Memory B cell (primary cell): ENCODE results near the gene HDAC10.
"Not testable (repeated sequence)": the region's sequence is repeated elsewhere in the genome, so short reads cannot be mapped to it uniquely, and the experiment has no call there.

Experiments
- ATAC-seq: fragments of 150-1000 bp; cut with Tn5 transposase; 2 replicates; pipeline ENCODE4 v1.10.0; 2021; ENCODE audit warnings: low read depth, mild to moderate bottlenecking, moderate library complexity
- DNase-seq, 2 donors: peaks; one replicate each; pipeline ENCODE4 v3.0.0; 2022; ENCODE audit warnings: low spot score in 2 of 2
- H3K27ac Mint-ChIP-seq: one replicate; pipeline ENCODE4 v1.8.0; 2022; ENCODE audit warnings: mild to moderate bottlenecking, moderate library complexity, mixed read lengths
- H3K27me3 Mint-ChIP-seq: one replicate; pipeline ENCODE4 v1.8.0; 2022; ENCODE audit warnings: mixed read lengths
- H3K36me3 Mint-ChIP-seq: one replicate; pipeline ENCODE4 v1.8.0; 2022; ENCODE audit warnings: mild to moderate bottlenecking, mixed read lengths
- H3K4me1 Mint-ChIP-seq: one replicate; pipeline ENCODE4 v1.8.0; 2022; ENCODE audit warnings: mixed read lengths
- H3K4me3 Mint-ChIP-seq: one replicate; pipeline ENCODE4 v1.8.0; 2022; ENCODE audit warnings: mild to moderate bottlenecking, moderate library complexity, mixed read lengths
- H3K9me3 Mint-ChIP-seq: one replicate; pipeline ENCODE4 v1.8.0; 2022; ENCODE audit warnings: mixed read lengths

HDAC10 gene

DNA sequence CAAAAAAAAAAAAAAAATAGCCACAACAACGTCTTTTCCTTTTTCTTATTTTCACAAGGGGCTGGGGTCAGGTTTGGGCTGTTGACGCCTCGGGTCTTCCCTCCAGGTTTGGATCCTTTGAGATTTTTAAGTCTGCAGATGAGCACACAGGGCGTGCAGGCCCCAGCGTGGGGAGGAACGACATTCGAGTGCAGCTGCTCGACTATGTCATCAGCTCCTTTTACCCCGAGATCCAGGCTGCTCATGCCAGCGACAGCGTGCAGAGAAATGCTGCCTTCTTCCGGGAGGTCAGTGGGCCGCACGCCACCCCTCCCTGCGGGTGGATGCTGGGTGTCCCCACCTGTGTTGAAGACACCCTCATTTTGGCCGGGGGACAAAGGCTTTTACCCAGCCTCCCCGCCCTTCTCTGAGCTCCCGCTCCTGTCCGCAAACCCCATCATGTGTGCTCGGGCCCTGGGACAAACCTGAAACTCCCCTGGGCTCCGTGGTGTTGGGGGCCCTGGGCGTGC, 42.6 kb downstream of the HDAC10 start:
- no peak overlapping the region for H3K27ac Mint-ChIP-seq
- H3K4me3 Mint-ChIP-seq = no peak overlapping the region
- ATAC-seq (no peak), DNase-seq (no peak)
- H3K4me1 Mint-ChIP-seq = peaks cover 27% of the 10 kb centered on the region
- no peaks in the 10 kb centered on the region for H3K9me3 Mint-ChIP-seq
- peaks cover 18% of the 10 kb centered on the region for H3K36me3 Mint-ChIP-seq
- H3K27me3 Mint-ChIP-seq = no peaks in the 10 kb centered on the region

DNA sequence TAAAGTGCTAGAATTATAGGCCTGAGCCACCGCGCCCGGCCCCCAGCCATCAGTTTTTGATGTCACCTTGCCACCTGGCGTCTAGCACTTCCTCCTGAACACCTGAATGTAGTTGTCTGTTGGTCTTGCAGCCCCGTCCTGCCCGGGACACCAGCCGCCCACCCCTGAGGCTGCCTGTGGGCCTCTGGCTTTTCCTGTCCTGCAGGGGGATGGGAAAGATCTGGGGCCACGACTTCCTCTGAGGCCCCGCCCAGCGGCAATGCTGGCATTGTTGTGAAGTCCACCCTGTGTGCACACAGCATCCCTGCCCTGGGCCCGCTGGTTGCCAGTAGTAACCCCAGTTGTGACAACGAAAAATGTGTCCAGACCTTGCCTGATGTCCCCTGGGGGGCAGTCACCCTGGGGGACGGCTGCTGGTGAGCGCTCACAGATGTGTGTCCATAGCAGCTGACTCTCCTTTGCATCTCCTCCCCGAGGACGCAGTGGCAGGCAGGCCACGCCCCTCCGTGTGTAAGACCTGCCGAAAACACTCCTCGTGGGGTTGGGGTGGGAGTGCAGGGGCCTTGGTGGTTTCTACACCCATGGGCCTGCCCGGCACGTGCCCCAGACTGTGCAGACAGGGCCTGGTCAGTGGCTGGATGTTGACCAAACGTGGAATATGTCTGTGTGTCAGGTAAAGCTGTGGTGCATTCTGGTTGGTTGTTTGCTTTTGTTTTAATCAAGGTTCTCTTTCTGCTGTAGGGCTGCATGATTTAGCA, 43.5 kb downstream of the HDAC10 start:
- DNase-seq (no peak), ATAC-seq (peak; percentile 63)

DNA sequence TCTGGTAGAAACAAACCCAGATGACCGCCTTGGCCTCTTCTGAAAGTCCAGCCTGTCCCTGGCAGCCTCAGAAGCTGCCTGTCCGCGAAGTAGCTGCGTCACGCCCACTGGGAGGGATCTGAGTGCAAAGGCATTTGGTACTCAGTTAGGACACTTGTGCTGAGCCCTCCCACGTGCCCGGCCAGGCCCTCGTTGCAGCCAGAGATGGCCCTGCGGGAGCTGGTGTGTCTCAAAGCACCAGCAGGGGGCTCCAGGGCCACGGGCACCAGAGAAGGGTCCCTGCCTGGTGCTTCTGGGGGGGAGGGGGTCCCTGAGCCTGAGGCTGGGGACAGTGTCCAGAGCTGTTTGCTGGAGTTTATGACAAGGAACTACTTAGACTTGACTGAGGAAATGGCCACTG, 44.5 kb downstream of the HDAC10 start:
- H3K27me3 Mint-ChIP-seq = no peaks in the 10 kb centered on the region
- DNase-seq (no peak), ATAC-seq (no peak)
- H3K36me3 Mint-ChIP-seq = peaks cover 15% of the 10 kb centered on the region
- H3K27ac Mint-ChIP-seq = no peak overlapping the region
- no peak overlapping the region for H3K4me3 Mint-ChIP-seq
- no peaks in the 10 kb centered on the region for H3K9me3 Mint-ChIP-seq
- peaks cover 23% of the 10 kb centered on the region for H3K4me1 Mint-ChIP-seq

More for the DNA sequence above, 43.5 kb downstream of the HDAC10 start:
- Mint-ChIP-seq H3K4me3 (no peak overlapping the region), H3K27ac (peak overlapping the region; percentile 35), H3K9me3 (no peaks in the 10 kb centered on the region), H3K4me1 (peaks cover 21% of the 10 kb centered on the region), H3K27me3 (no peaks in the 10 kb centered on the region), H3K36me3 (peaks cover 16% of the 10 kb centered on the region)

DNA sequence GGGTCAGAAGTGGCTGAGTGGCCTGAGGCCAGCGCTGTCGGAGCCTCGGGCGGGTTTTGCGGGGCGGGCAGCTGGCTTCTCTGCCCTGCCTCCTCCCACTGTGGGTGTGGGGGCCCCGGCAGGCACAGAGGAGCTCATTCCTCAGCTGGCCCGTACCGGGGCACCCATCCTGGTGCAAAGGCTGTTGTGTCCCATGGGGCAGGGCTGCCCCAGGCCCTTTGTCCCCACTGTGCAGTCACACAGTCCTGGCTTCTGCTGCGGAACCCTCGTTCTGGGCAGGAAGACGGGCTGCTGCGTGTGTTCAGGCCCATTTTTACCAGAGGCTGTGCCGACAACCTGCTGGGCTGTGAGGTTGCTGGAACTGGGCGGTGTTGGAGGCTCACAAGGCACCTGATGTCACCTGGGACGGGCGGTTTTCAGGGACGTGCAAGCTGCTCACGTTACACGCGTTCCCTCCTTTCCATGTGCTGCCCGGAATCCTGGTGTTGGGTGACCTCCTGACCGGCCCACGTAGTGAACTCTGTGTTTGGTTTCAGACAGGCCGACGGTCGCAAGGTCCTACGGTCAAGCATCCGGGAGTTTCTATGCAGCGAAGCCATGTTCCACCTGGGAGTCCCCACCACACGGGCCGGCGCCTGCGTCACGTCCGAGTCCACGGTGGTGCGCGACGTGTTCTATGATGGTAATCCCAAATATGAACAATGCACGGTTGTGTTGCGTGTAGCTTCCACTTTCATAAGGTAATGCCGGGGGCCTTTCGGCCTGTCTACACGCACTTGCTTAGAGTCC, 45.1 kb downstream of the HDAC10 start:
- ATAC-seq (no peak), DNase-seq (no peak)
- Mint-ChIP-seq H3K4me1 (peaks cover 23% of the 10 kb centered on the region), H3K4me3 (no peak overlapping the region), H3K27ac (no peak overlapping the region), H3K27me3 (no peaks in the 10 kb centered on the region), H3K9me3 (no peaks in the 10 kb centered on the region), H3K36me3 (peaks cover 15% of the 10 kb centered on the region)

DNA sequence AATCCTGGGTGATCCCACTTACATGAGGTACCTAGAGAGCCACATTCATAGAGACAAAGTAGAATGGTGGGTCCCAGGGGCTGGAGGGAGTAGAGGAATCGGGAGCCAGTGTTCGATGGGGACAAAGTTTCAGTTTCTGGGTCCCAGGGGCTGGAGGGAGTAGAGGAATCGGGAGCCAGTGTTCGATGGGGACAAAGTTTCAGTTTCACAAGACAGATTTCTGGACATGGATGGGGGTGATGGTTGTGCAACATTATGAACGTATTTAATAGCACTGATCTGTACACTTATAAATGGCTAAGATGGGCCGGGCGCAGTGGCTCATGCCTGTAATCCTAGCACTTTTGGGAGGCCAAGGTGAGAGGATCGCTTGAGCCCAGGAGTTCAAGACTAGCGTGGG, 46.1 kb downstream of the HDAC10 start:
- peak overlapping the region; percentile 56 for H3K27ac Mint-ChIP-seq
- H3K4me3 Mint-ChIP-seq, H3K9me3 Mint-ChIP-seq, DNase-seq, H3K27me3 Mint-ChIP-seq, ATAC-seq: not testable (repeated sequence)
- H3K4me1 Mint-ChIP-seq = peaks cover 23% of the 10 kb centered on the region
- peaks cover 15% of the 10 kb centered on the region for H3K36me3 Mint-ChIP-seq

DNA sequence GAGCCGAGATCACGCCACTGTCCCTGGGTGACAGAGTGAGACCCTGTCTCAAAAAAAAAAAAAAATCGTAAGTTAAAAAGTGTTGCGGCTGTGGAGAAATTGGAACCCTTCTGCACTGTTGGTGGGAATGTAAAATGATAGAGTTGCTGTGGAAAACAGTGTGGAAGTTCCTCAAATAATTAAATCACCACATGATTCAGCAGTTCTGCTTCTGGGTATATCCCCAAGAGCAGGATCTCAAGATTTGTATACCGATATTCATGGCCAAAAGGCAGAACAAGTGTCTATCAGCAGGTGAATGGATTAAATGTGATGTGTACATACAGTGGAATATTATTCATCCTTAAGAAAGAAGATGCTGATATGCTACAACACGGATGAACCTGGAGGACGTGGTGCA, 46.5 kb downstream of the HDAC10 start:
- no peaks in the 10 kb centered on the region for H3K9me3 Mint-ChIP-seq
- H3K27me3 Mint-ChIP-seq = no peaks in the 10 kb centered on the region
- H3K4me1 Mint-ChIP-seq = peaks cover 19% of the 10 kb centered on the region
- H3K4me3 Mint-ChIP-seq = no peak overlapping the region
- no peak for ATAC-seq
- peak overlapping the region; percentile 56 for H3K27ac Mint-ChIP-seq
- DNase-seq = no peak
- H3K36me3 Mint-ChIP-seq = peaks cover 12% of the 10 kb centered on the region

DNA sequence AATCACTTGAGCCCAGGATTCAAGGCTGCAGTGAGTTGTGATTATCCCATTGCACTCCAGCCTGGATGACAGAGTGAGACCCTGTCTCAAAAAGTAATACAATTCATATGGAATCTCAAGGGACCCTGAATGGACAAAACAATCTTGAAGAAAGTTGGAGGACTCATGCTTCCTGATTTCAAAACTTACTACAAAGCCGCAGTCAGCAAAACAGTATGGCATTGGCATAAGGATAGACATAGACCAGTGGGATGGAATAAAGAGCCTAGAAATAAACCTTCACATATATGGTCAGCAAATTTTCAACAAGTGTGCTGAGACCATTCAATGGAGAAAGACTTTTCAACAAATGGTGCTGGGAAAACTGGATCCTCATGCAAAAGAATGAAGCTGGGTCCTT, 47.8 kb downstream of the HDAC10 start:
- no peak overlapping the region for H3K27ac Mint-ChIP-seq
- no peak overlapping the region for H3K4me3 Mint-ChIP-seq
- ATAC-seq (no peak), DNase-seq (no peak)
- H3K36me3 Mint-ChIP-seq = peaks cover 12% of the 10 kb centered on the region
- H3K4me1 Mint-ChIP-seq = peaks cover 19% of the 10 kb centered on the region
- no peaks in the 10 kb centered on the region for H3K27me3 Mint-ChIP-seq
- no peaks in the 10 kb centered on the region for H3K9me3 Mint-ChIP-seq

DNA sequence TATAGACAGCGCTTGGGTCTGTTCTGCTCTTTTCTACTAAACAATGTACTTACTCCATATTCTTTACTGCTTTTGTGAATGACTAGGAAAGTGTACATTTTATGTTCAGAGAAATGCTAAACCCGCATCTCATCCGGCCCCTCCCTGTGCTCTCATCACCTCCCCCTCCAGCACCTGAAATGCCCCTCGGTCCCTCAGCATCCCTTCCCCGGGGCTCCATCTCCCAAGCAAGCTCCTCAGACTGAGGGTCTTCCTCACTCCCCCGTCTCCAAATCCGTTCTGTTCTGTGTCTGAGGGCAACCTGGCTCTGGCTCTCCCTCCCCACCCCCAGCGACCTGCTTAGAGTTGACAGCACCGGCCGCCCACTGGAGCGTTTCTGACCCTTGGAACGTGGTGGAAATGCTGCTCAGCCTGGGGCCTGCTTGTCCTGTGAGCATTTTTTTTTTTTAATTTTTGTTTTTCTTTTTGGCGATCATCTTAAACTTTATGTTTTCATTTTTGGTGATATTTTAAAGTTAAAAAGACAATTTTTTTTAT, 48.9 kb downstream of the HDAC10 start:
- no peak overlapping the region for H3K27ac Mint-ChIP-seq
- no peaks in the 10 kb centered on the region for H3K9me3 Mint-ChIP-seq
- DNase-seq = no peak

DNA sequence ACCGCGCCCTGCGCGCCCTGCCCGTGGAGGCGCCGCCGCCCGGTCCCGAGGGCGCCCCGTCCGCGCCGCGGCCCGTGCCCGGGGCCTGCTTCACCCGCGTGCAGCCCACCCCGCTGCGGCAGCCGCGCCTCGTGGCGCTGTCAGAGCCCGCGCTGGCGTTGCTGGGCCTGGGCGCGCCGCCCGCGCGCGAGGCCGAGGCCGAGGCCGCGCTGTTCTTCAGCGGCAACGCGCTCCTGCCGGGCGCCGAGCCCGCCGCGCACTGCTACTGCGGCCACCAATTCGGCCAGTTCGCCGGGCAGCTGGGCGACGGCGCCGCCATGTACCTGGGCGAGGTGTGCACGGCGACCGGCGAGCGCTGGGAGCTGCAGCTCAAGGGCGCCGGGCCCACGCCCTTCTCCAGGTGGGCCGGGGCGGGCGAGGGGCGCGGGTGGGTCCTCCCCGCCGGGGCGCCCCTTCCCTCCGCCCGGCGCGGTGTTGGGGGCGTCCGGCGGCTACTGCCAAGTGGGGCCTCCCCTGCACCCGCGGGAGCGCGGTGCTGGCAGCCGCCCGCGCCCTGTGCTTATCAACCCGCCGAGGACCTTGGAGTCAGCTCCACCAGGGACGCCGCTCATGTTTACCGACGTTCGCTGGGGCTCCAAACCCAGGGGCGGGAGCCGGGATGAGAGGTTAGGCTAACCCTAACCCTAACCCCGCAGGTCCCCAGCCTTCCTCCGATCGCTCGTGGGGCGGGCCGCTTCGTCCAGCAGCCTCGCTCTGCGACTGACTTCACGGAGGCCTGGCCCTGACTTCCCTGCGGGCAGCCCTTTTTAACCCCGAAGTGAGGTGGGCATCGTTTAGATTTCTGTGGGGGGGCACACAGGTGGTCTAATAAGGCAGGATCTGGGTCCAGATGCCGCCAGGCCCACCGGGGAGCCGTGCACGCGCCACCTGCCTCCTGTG, 49.6 kb downstream of the HDAC10 start:
- ATAC-seq = peak; percentile 28
- peaks cover 12% of the 10 kb centered on the region for H3K36me3 Mint-ChIP-seq
- H3K4me3 Mint-ChIP-seq = peak overlapping the region; percentile 79
- DNase-seq = no peak
- H3K27ac Mint-ChIP-seq = no peak overlapping the region
- H3K9me3 Mint-ChIP-seq = no peaks in the 10 kb centered on the region
- H3K27me3 Mint-ChIP-seq = no peaks in the 10 kb centered on the region
- H3K4me1 Mint-ChIP-seq = peaks cover 11% of the 10 kb centered on the region

More for the DNA sequence above, 48.9 kb downstream of the HDAC10 start:
- Mint-ChIP-seq H3K36me3 (peaks cover 12% of the 10 kb centered on the region), H3K4me3 (peak overlapping the region; percentile 79), H3K4me1 (peaks cover 11% of the 10 kb centered on the region), H3K27me3 (no peaks in the 10 kb centered on the region)
- no peak for ATAC-seq

DNA sequence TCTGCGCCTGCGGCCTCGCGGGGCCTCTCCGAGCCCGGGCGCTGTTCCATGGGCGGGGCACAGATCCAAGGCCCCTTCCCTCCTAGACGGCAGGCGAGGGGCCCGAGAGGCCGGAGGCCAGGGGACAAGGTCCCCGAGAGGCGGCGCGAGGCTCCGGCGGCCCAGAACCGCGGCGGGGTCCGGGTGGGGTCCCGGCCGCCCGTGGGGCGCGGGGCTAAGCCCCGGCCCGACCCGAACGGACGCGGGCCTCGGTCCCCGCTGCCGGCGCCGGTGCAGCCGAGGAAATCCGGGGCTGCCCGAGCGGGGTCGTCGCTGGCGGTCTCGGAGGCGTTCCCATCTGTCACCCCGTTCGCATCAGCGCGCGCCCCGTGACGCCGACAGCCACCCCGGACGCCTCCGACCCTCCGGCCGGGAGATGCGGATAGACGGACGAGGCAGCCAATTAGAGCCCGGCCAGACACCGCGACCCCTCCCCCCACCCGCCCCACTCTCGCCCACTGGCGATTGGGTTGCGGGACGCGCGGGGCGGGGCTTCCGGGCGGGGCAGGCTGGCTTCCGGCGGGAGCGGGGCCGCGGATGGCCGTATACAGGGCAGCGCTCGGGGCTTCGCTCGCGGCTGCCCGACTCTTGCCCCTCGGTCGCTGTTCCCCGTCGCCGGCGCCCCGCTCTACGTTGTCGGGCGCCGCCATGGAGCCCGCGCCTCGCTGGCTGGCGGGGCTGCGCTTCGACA, 50.4 kb downstream of the HDAC10 start, which contains the start of gene SELENOO:
TSS of gene SELENOO (plus strand) at position 551 of the 730 bp plus-strand sequence. CDS start at position 577, 26 bp downstream.
- ATAC-seq = peak; percentile 89
- H3K27ac Mint-ChIP-seq = peak within 1 kb of the TSS; percentile 85

DNA sequence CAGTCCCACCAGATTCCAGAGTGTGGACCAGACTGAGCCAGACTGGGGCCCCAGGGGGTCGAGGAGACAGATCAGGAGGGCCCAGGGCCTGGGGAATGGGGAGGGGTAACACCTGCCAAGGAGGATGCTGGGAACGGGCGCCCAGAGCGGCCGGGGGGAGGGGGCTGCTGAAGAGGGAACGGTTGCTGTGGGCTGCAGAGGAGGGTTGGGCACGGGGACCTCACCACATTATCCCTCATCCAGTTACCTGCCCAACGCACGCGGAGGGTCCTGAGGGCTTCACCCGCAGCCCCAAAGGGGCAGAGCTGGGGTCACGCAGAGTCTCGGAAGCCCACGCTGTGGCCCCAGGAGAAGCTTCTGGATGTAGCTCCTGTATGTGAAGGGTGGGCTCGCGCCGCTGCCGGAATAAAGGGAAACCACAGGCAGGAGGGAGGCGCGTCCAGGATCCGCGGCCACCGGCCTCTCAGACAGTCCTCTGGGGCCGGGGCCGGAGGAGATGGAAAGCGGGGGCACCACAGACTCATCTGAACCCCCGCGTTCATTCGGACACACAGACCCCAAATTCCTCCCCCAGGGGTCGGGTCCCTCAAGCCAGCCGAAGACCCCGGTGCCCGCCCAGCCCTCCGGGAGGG, 51.1 kb downstream of the HDAC10 start:
- H3K4me1 Mint-ChIP-seq = peaks cover 9% of the 10 kb centered on the region
- no peaks in the 10 kb centered on the region for H3K27me3 Mint-ChIP-seq
- ATAC-seq (no peak), DNase-seq (no peak)
- H3K36me3 Mint-ChIP-seq = peaks cover 9% of the 10 kb centered on the region
- H3K9me3 Mint-ChIP-seq = no peaks in the 10 kb centered on the region
- H3K27ac Mint-ChIP-seq = peak overlapping the region; percentile 85
- H3K4me3 Mint-ChIP-seq = peak overlapping the region; percentile 75

More for the DNA sequence above, 50.4 kb downstream of the HDAC10 start, which contains the start of gene SELENOO:
- Mint-ChIP-seq H3K4me1 (peaks cover 11% of the 10 kb centered on the region), H3K36me3 (peaks cover 12% of the 10 kb centered on the region), H3K9me3 (no peaks in the 10 kb centered on the region), H3K27me3 (no peaks in the 10 kb centered on the region), H3K4me3 (peak within 1 kb of the TSS; percentile 84)
- DNase-seq = peak; percentile 84 to 89

DNA sequence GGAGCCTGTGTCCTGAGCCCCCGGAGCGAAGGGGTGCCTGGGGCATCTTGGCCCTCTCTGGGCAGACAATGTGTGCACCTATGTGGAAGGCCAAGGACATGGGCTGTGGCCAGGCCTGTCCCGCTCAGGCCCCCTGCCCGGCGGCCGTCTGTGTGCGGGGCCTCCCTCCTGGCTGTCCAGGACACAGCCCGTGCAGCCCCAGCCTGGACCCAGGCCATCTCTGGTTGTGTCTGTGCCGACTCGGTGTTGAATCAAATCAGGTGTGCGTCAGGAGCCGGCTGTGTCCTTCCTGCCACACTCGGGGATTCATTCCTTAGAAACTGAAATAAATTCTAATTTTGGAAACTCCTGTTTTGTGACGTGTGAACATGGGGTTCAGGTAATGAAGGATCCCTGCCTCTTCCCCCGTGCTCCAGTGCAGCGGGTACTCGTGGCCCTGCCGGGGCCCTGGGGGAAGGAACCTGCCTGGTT, 51.8 kb downstream of the HDAC10 start:
- Mint-ChIP-seq H3K27ac (peak overlapping the region; percentile 85), H3K36me3 (peaks cover 5% of the 10 kb centered on the region), H3K9me3 (no peaks in the 10 kb centered on the region), H3K4me1 (peaks cover 5% of the 10 kb centered on the region), H3K4me3 (peak overlapping the region; percentile 75), H3K27me3 (no peaks in the 10 kb centered on the region)
- DNase-seq = no peak
- no peak for ATAC-seq
